K562 (cell line): Measurements from ENCODE around the gene TUT4. TPM values are rescaled to one million over a fixed set of nuclear protein-coding genes. Genes with fewer than 3 reads are reported as not detected.
A peak's percentile ranks its signal among the peaks of the same experiment; 100 is the strongest.

Source experiments
- CUX1 ChIP-seq: fragments of 200-800 bp; sonication (Bioruptor generic); IDR thresholded peaks from 2 replicates; pipeline ENCODE4 v1.6.1; 2016; ENCODE audit warnings: missing genetic modification characterization, missing compliant biosample characterization
- DMBX1 ChIP-seq: fragments of 250-450 bp; sonication (Bioruptor Pico); IDR thresholded peaks from 2 replicates; pipeline ENCODE4 v1.8.0; 2022; ENCODE audit warnings: inconsistent platforms, mild to moderate bottlenecking, moderate library complexity, borderline replicate concordance
- ELF2 ChIP-seq: fragments of 250-450 bp; sonication (Bioruptor Pico); IDR thresholded peaks from 2 replicates; pipeline ENCODE4 v1.5.0; 2021; ENCODE audit warnings: mild to moderate bottlenecking
- HES1 ChIP-seq: fragments of 450-650 bp; IDR thresholded peaks from 2 replicates; pipeline ENCODE4 v1.6.1; 2016; ENCODE audit warnings: low read depth, mild to moderate bottlenecking, moderate library complexity
- IRF2 ChIP-seq: sonication (generic); formaldehyde crosslinking; IDR thresholded peaks from 2 replicates; pipeline ENCODE4 v1.8.1; 2022; ENCODE audit warnings: mild to moderate bottlenecking, missing genetic modification reagents
- MXI1 ChIP-seq: IDR thresholded peaks from 2 replicates; pipeline ENCODE4 v1.6.1; 2011; ENCODE audit warnings: low read depth, mild to moderate bottlenecking, improper control_type of control experiment, low read length
- PHF20 ChIP-seq: fragments of 450-650 bp; IDR thresholded peaks from 2 replicates; pipeline ENCODE4 v1.6.1; 2018; ENCODE audit not compliant: partially characterized antibody
- POLR3A ChIP-seq: IDR thresholded peaks from 2 replicates; pipeline ENCODE4 v1.6.1; 2011; ENCODE audit warnings: borderline replicate concordance, mild to moderate bottlenecking, moderate library complexity; ENCODE audit not compliant: insufficient read length, insufficient read depth; ENCODE audit errors: extremely low read depth
- PRMT5 ChIP-seq: sonication (generic); formaldehyde crosslinking; IDR thresholded peaks from 2 replicates; pipeline ENCODE4 v1.5.0; 2020; ENCODE audit warnings: missing genetic modification reagents
- RBM25 ChIP-seq: fragments of 200-400 bp; formaldehyde crosslinking; IDR thresholded peaks from 2 replicates; pipeline ENCODE4 v1.6.1; 2018; ENCODE audit warnings: low read length, low read depth, moderate library complexity; ENCODE audit not compliant: severe bottlenecking
- RFX5 ChIP-seq: IDR thresholded peaks from 2 replicates; pipeline ENCODE4 v1.6.1; 2011; ENCODE audit warnings: low read depth, mild to moderate bottlenecking, improper control_type of control experiment, low read length
- SP1 ChIP-seq: sonication (generic); formaldehyde crosslinking; IDR thresholded peaks from 2 replicates; pipeline ENCODE4 v1.8.1; 2022; ENCODE audit warnings: mild to moderate bottlenecking, missing genetic modification reagents
- SP2 ChIP-seq: IDR thresholded peaks from 2 replicates; pipeline ENCODE4 v1.6.1; 2011; ENCODE audit warnings: mild to moderate bottlenecking, low read depth, low read length, moderate library complexity; ENCODE audit not compliant: poor library complexity, severe bottlenecking; ENCODE audit errors: extremely low read depth
- TRIM25 ChIP-seq: fragments of 450-650 bp; IDR thresholded peaks from 2 replicates; pipeline ENCODE4 v1.7.0; 2016; ENCODE audit warnings: borderline replicate concordance
- ZFP36 ChIP-seq: fragments of 150-350 bp; IDR thresholded peaks from 2 replicates; pipeline ENCODE4 v1.6.1; 2018; ENCODE audit warnings: low read length, low read depth; ENCODE audit not compliant: partially characterized antibody
- ZFX ChIP-seq: sonication (generic); formaldehyde crosslinking; IDR thresholded peaks from 2 replicates; pipeline ENCODE4 v1.8.0; 2022; ENCODE audit warnings: mild to moderate bottlenecking, missing genetic modification reagents, moderate library complexity
- ZNF551 ChIP-seq: fragments of 250-450 bp; sonication (Bioruptor Pico); IDR thresholded peaks from 2 replicates; pipeline ENCODE4 v1.5.0; 2021; ENCODE audit warnings: mild to moderate bottlenecking, moderate library complexity
- polyA plus RNA-seq, 8 experiments: library from polyadenylated mRNA; depleted of rRNA in 4 of 8; stranded (reverse) in 5 of 8; unstranded in 3 of 8; fragments of >200 nt; fragmentation: Nextera tagmentation in 2 of 8; fragmentation: Illumina TruSeq in 1 of 8; extraction: Ambion mirVana in 2 of 8; extraction: Trizol in 1 of 8; gene quantifications; 2 replicates each; pipeline versions ENCODE4 v1.2.1 to v1.2.3, GENCODE V29; 2011 to 2014; ENCODE audit warnings: inconsistent platforms in 1 of 8, missing spikeins in 1 of 8
- total RNA-seq, 7 experiments: library from RNA; depleted of rRNA in 6 of 7; stranded (reverse); fragments of >200 nt in 6 of 7; fragmentation: Illumina TruSeq in 2 of 7; extraction: Trizol in 2 of 7; gene quantifications; 2 replicates each; pipeline versions ENCODE4 v1.2.1 to v1.2.3, GENCODE V29; 2011 to 2021; ENCODE audit warnings: low replicate concordance in 1 of 7
- TF ChIP-seq, protein P1 (sequence below): fragments of 250-450 bp; sonication (Bioruptor Pico); IDR thresholded peaks from 2 replicates; pipeline ENCODE4 v1.8.0; 2021; ENCODE audit warnings: mild to moderate bottlenecking, moderate library complexity

Gene TUT4
- total and polyA plus RNA-seq, 9 of the 15 experiments (the other 6 are each of a cell fraction or from before 2014, with no cell fraction given), result 15.8 to 53.5 (median 36.7) TPM

DNA sequence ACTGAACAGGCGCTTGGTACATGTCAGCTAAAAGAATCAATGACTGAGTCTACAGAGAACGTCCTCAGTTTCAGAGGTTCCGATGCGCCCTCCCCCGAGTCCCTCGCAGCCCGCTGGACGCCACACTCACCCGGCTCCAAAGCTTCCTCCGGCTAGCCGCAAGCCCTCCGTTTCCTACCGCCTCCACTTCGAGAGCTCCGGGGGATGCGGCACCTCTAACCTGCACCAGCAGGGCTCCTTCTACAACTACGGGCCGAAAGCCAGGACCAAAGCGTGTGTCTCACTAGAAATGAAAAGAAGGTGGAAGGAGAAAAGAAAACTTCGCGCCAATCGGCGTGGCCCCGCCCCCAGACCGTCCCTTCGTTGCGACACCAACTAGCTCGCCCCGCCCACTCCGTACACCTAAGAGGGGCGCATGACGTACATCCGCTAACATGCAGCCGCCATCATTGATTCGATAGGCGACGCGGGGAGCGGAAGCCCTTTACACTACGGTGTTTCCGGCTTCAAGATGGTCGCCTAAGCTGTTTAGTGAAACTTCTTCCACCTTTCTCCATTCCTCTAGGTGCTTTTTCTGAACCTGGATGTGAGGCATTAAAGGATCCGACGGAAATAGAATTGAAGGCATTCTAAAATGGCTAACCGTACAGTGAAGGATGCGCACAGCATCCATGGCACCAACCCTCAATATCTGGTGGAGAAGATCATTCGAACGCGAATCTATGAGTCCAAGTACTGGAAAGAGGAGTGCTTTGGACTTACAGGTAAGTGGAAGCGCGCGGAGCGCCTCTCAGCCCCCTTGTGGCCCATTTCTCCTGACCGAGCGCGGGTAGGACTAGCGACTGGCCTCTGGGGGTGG lies 148.5 kb downstream of the TUT4 start, which contains the start of the genes ORC1 and PRPF38A (continued):
- TF ChIP-seq RFX5 (no peak), ELF2 (CRISPR knock-in tag) (peak; percentile 78; the same call in 1 of the 2 replicates), ZNF551 (no peak), RBM25 (no peak), CUX1 (no peak; the same call in 1 of the 2 replicates), SP2 (no peak), PHF20 (peak; percentile 91), ZFP36 (no peak), TRIM25 (no peak), SP1 (CRISPR knock-in tag) (peak; percentile 99), HES1 (no peak), DMBX1 (CRISPR knock-in tag) (0 out of 2 replicates have a peak, but pooled peaks have one; percentile 55), MXI1 (no peak), POLR3A (no peak), PRMT5 (no peak), IRF2 (CRISPR knock-in tag) (no peak), ZFX (CRISPR knock-in tag) (peak; percentile 59)
- TF ChIP-seq, protein P1, sequence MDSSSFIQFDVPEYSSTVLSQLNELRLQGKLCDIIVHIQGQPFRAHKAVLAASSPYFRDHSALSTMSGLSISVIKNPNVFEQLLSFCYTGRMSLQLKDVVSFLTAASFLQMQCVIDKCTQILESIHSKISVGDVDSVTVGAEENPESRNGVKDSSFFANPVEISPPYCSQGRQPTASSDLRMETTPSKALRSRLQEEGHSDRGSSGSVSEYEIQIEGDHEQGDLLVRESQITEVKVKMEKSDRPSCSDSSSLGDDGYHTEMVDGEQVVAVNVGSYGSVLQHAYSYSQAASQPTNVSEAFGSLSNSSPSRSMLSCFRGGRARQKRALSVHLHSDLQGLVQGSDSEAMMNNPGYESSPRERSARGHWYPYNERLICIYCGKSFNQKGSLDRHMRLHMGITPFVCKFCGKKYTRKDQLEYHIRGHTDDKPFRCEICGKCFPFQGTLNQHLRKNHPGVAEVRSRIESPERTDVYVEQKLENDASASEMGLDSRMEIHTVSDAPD (CRISPR knock-in tag), result no peak
